AG04449 (cell line): ENCODE measurements around the gene USP35.
A peak's percentile ranks its signal among the peaks of the same experiment; 100 is the strongest.

Experiments
- CTCF ChIA-PET: fragments of 350-600 bp; formaldehyde crosslinking; extraction: SDS; loops from one replicate; lab custom pipeline; 2021; ENCODE audit warnings: antibody characterized with exemption; lab: Yijun Ruan, JAX
- POLR2A ChIA-PET: fragments of 400-600, 350-600 bp; formaldehyde crosslinking; extraction: SDS; loops from one replicate; lab custom pipeline; 2020; ENCODE audit warnings: antibody characterized with exemption, inconsistent platforms; lab: Yijun Ruan, JAX
- DNase-seq: peaks from one replicate; pipeline ENCODE4 v3.0.0-alpha.2; 2010; ENCODE audit warnings: low read depth, low spot score
- H3K4me3 ChIP-seq: 2 replicates; pipeline ENCODE4 v1.5.1; 2011; ENCODE audit warnings: low read depth, mild to moderate bottlenecking, control low read depth, low read length
- CTCF ChIP-seq: IDR thresholded peaks from one replicate; pipeline ENCODE4 v1.5.1; 2011; ENCODE audit warnings: mild to moderate bottlenecking, moderate library complexity, low read length, control low read depth, inconsistent platforms; ENCODE audit not compliant: insufficient read depth; ENCODE audit errors: missing control alignments

Gene USP35

GRCh38 chr11:78224506-78224905 is 35.8 kb downstream of the USP35 start:
- no peak overlapping the region for H3K4me3 ChIP-seq
- ChIA-PET POLR2A (no interaction called here), CTCF (interaction anchor here (0.9 kb wide), 1 partner anchor 339 kb away, joined by 3 read pairs; no protein-coding TSS in a partner anchor)
- no peak for TF ChIP-seq CTCF
- no peak for DNase-seq

- no peak for DNase-seq
- H3K4me3 ChIP-seq = no peak overlapping the region
- no peak for TF ChIP-seq CTCF
- ChIA-PET CTCF (interaction anchor here (0.9 to 1.9 kb wide), 2 partner anchors 31 to 340 kb away, joined by 3 to 19 read pairs; no protein-coding TSS in a partner anchor), POLR2A (no interaction called here)
Measured at GRCh38 chr11:78224906-78225420, 36.2 kb downstream of the USP35 start.

- CTCF ChIA-PET = interaction anchor here (0.8 to 3.8 kb wide), 12 partner anchors 8 to 341 kb away, joined by 3 to 96 read pairs (median 8); partner anchors contain the start of gene GAB2
- no peak for DNase-seq
- TF ChIP-seq CTCF = no peak
- H3K4me3 ChIP-seq = no peak overlapping the region
- POLR2A ChIA-PET = no interaction called here
Measured at GRCh38 chr11:78226684-78227680, 38.3 kb downstream of the USP35 start.

GRCh38 chr11:78227921-78228320 is 39.2 kb downstream of the USP35 start:
- no peak for TF ChIP-seq CTCF
- no peak overlapping the region for H3K4me3 ChIP-seq
- ChIA-PET POLR2A (no interaction called here), CTCF (interaction anchor here (0.7 to 3.8 kb wide), 27 partner anchors 9 to 341 kb away, joined by 3 to 96 read pairs (median 4); partner anchors contain the start of gene GAB2)
- DNase-seq = no peak

GRCh38 chr11:78228467-78228866 is 39.7 kb downstream of the USP35 start:
- no peak overlapping the region for H3K4me3 ChIP-seq
- ChIA-PET POLR2A (no interaction called here), CTCF (interaction anchor here (0.7 to 3.8 kb wide), 27 partner anchors 10 to 340 kb away, joined by 3 to 96 read pairs (median 4); partner anchors contain the start of gene GAB2)
- DNase-seq = no peak
- TF ChIP-seq CTCF = peak; percentile 21

GRCh38 chr11:78229106-78229505 is 40.4 kb downstream of the USP35 start:
- CTCF ChIA-PET = interaction anchor here (1.2 to 3.8 kb wide), 8 partner anchors 12 to 336 kb away, joined by 4 to 96 read pairs (median 6); partner anchors contain the start of gene GAB2
- no peak overlapping the region for H3K4me3 ChIP-seq
- DNase-seq = no peak
- TF ChIP-seq CTCF = no peak
- POLR2A ChIA-PET = no interaction called here
